Calu3 (cell line): Measurements from ENCODE around the gene RCCD1. TPM values are rescaled to one million over a fixed set of nuclear protein-coding genes. Genes with fewer than 3 reads are reported as not detected.
A peak's percentile ranks its signal among the peaks of the same experiment; 100 is the strongest.

Experiments used
- BruUV-seq: library from RNA; stranded (reverse); fragments of 400-500 nt; replicated peaks from 2 replicates; lab custom pipeline; 2021; lab: Mats Ljungman, UMichigan
- CTCF ChIA-PET: fragments of 300-600 bp; sonication (Branson Sonifier 250); formaldehyde crosslinking; loops from one replicate; lab custom pipeline; 2022; ENCODE audit warnings: antibody characterized with exemption; lab: Charles Lee
- DNase-seq: peaks from one replicate; pipeline ENCODE4 v3.0.0; 2022
- H3K27ac Mint-ChIP-seq: one replicate; pipeline ENCODE4 v1.8.0; 2022; ENCODE audit warnings: mixed read lengths; ENCODE audit not compliant: unreplicated experiment
- H3K27me3 Mint-ChIP-seq: one replicate; pipeline ENCODE4 v1.8.0; 2022; ENCODE audit warnings: mixed read lengths; ENCODE audit not compliant: unreplicated experiment
- H3K36me3 Mint-ChIP-seq: one replicate; pipeline ENCODE4 v1.8.0; 2022; ENCODE audit warnings: mild to moderate bottlenecking, moderate library complexity, mixed read lengths; ENCODE audit not compliant: insufficient read depth, unreplicated experiment
- H3K4me1 Mint-ChIP-seq: one replicate; pipeline ENCODE4 v1.8.0; 2022; ENCODE audit warnings: mild to moderate bottlenecking, low read depth, mixed read lengths; ENCODE audit not compliant: unreplicated experiment
- H3K4me3 Mint-ChIP-seq: one replicate; pipeline ENCODE4 v1.8.0; 2022; ENCODE audit warnings: mild to moderate bottlenecking, low read depth, moderate library complexity, mixed read lengths; ENCODE audit not compliant: unreplicated experiment
- H3K9me3 Mint-ChIP-seq: one replicate; pipeline ENCODE4 v1.8.0; 2022; ENCODE audit warnings: low read depth, mixed read lengths; ENCODE audit not compliant: unreplicated experiment
- intact Hi-C: fragments of 100-400 bp; cut with micrococcal nuclease; formaldehyde crosslinking; loops from one replicate; pipeline ENCODE4 v1.10.0; 2022; ENCODE audit not compliant: unreplicated experiment
- total RNA-seq: library from RNA; stranded (reverse); gene quantifications from 2 replicates; pipeline ENCODE4 v1.2.3, GENCODE V29; 2022
- TF ChIP-seq, protein P1 (sequence below): fragments of 200-600 bp; IDR thresholded peaks from one replicate; pipeline ENCODE4 v1.8.0; 2022; ENCODE audit warnings: antibody characterized with exemption; ENCODE audit not compliant: unreplicated experiment

The RCCD1 gene
- total RNA-seq, 1 experiment from 2014 or later = 42.6 TPM

DNA sequence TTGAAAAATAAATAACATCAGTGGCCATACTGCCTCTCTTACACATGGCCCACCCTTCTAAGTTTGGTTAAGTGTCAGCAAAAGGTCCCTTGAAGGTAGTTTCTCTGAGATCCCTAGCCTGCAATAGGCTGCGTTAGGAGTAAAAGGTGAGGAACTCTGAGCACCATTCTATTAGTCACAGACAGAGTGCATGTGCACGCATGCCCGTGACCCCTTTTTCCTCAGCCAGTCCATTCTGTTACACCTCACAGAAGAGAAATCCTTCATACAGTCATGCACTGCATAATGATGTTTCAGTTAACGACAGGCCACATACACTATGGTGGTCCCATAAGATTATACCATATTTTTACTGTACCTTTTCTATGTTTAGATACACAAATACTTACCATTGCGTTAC is 12.5 kb downstream of the RCCD1 start:
- DNase-seq = no peak
- TF ChIP-seq, protein P1, sequence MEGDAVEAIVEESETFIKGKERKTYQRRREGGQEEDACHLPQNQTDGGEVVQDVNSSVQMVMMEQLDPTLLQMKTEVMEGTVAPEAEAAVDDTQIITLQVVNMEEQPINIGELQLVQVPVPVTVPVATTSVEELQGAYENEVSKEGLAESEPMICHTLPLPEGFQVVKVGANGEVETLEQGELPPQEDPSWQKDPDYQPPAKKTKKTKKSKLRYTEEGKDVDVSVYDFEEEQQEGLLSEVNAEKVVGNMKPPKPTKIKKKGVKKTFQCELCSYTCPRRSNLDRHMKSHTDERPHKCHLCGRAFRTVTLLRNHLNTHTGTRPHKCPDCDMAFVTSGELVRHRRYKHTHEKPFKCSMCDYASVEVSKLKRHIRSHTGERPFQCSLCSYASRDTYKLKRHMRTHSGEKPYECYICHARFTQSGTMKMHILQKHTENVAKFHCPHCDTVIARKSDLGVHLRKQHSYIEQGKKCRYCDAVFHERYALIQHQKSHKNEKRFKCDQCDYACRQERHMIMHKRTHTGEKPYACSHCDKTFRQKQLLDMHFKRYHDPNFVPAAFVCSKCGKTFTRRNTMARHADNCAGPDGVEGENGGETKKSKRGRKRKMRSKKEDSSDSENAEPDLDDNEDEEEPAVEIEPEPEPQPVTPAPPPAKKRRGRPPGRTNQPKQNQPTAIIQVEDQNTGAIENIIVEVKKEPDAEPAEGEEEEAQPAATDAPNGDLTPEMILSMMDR = no peak
- H3K4me1 Mint-ChIP-seq = no peaks in the 10 kb centered on the region
- no peaks in the 10 kb centered on the region for H3K9me3 Mint-ChIP-seq
- no TSS peak for BruUV-seq
- H3K36me3 Mint-ChIP-seq = peaks cover 33% of the 10 kb centered on the region
- H3K27ac Mint-ChIP-seq = no peak overlapping the region
- no peak overlapping the region for H3K4me3 Mint-ChIP-seq
- intact Hi-C loops = no loop called here
- no peaks in the 10 kb centered on the region for H3K27me3 Mint-ChIP-seq
- CTCF ChIA-PET = no interaction called here

GRCh38 chr15:90968434-90968833 is 13.8 kb downstream of the RCCD1 start:
- no peaks in the 10 kb centered on the region for H3K4me1 Mint-ChIP-seq
- H3K27me3 Mint-ChIP-seq = no peaks in the 10 kb centered on the region
- no peak for DNase-seq
- TF ChIP-seq, protein P1 = no peak
- no peak overlapping the region for H3K4me3 Mint-ChIP-seq
- no peaks in the 10 kb centered on the region for H3K9me3 Mint-ChIP-seq
- TSS peak; percentile 2 for BruUV-seq
- peak overlapping the region; percentile 37 for H3K27ac Mint-ChIP-seq
- intact Hi-C loops = no loop called here
- CTCF ChIA-PET = no interaction called here
- H3K36me3 Mint-ChIP-seq = peaks cover 34% of the 10 kb centered on the region

DNA sequence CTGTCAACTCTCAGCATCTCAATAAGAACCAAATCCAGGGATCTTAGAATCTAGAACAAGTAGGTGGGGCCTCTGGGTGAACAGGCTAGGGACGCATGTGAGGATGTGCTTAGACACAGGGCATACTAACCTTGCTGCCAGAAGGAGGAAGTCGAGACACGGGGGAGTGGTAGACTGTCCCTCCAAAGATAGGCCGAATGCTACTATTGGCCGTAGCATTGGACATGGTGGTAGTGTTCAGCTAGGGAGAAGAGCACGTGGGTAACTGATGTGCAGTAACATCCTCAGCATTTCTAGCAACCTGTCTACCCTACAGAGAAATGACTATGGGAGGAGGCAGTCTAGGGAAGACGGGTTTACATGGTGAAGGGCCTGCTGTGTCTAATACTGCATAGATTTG is 15.6 kb downstream of the RCCD1 start:
- H3K4me1 Mint-ChIP-seq = no peaks in the 10 kb centered on the region
- DNase-seq = no peak
- no TSS peak for BruUV-seq
- H3K36me3 Mint-ChIP-seq = peaks cover 38% of the 10 kb centered on the region
- intact Hi-C loops = no loop called here
- no peaks in the 10 kb centered on the region for H3K9me3 Mint-ChIP-seq
- TF ChIP-seq, protein P1 = no peak
- peak overlapping the region; percentile 42 for H3K27ac Mint-ChIP-seq
- no peaks in the 10 kb centered on the region for H3K27me3 Mint-ChIP-seq
- CTCF ChIA-PET = no interaction called here
- no peak overlapping the region for H3K4me3 Mint-ChIP-seq

- Mint-ChIP-seq H3K9me3 (no peaks in the 10 kb centered on the region), H3K36me3 (peaks cover 56% of the 10 kb centered on the region), H3K4me1 (no peaks in the 10 kb centered on the region), H3K27ac (no peak overlapping the region), H3K4me3 (no peak overlapping the region), H3K27me3 (no peaks in the 10 kb centered on the region)
- CTCF ChIA-PET = interaction anchor here (0.7 to 1.2 kb wide), 3 partner anchors 37 to 450 kb away, joined by 3 to 6 read pairs (median 4); partner anchors contain the start of gene UNC45A
- no TSS peak for BruUV-seq
- intact Hi-C loops = no loop called here
- TF ChIP-seq, protein P1 = no peak
- no peak for DNase-seq
Measured at GRCh38 chr15:90972133-90972532, 17.4 kb downstream of the RCCD1 start.
